Endothelial cell of umbilical vein (primary cell): ENCODE data around the gene GRM7. TPM values are rescaled to one million over a fixed set of nuclear protein-coding genes. Genes with fewer than 3 reads are reported as not detected.

Experiments used
- BruUV-seq: library from RNA; stranded (reverse); fragments of 400-500 nt; replicated peaks from 2 replicates; lab custom pipeline; 2021; lab: Mats Ljungman, UMichigan
- CTCF ChIA-PET: fragments of 300-600, 350-600 bp; sonication (Branson Sonifier 250); formaldehyde crosslinking; loops from one replicate; lab custom pipeline; 2021; ENCODE audit warnings: antibody characterized with exemption, inconsistent platforms; lab: Charles Lee
- POLR2A ChIA-PET: fragments of 300-600, 350-600 bp; sonication (Branson Sonifier 250); formaldehyde crosslinking; loops from one replicate; lab custom pipeline; 2021; ENCODE audit warnings: antibody characterized with exemption, inconsistent platforms; lab: Charles Lee
- DNase-seq: peaks from one replicate; pipeline ENCODE4 v3.0.0-alpha.2; 2011; ENCODE audit warnings: low read depth, low spot score
- FAIRE-seq: peaks from 2 replicates; lab custom pipeline; 2011; peaks lifted over from hg19 to GRCh38; lab: Jason Lieb, UNC
- H2AFZ ChIP-seq: 2 replicates; pipeline ENCODE4 v1.6.0; 2012; ENCODE audit warnings: low read depth, low read length, control low read depth, inconsistent platforms
- H3K27ac ChIP-seq: 2 replicates; pipeline ENCODE4 v1.5.1; 2011; ENCODE audit warnings: low read depth, mild to moderate bottlenecking, control low read depth, low read length, moderate library complexity; ENCODE audit not compliant: insufficient read depth
- H3K27me3 ChIP-seq, 2 experiments: 2 replicates each; pipeline versions ENCODE4 v1.6.0 to v1.6.1; 2011; ENCODE audit warnings: low read length in 2 of 2, mixed read lengths in 1 of 2; ENCODE audit not compliant: control insufficient read depth in 2 of 2, insufficient read depth in 2 of 2
- H3K36me3 ChIP-seq, 2 experiments: 2 replicates in 1 of 2; 3 replicates in 1 of 2; pipeline ENCODE4 v1.5.1; 2011; ENCODE audit warnings: low read length in 2 of 2, mild to moderate bottlenecking in 1 of 2, moderate library complexity in 1 of 2; ENCODE audit not compliant: control insufficient read depth in 2 of 2, insufficient read depth in 2 of 2; ENCODE audit errors: extremely low read depth in 1 of 2
- H3K4me1 ChIP-seq: 3 replicates; pipeline ENCODE4 v1.5.1; 2011; ENCODE audit warnings: mild to moderate bottlenecking, low read length; ENCODE audit not compliant: control insufficient read depth, insufficient read depth; ENCODE audit errors: extremely low read depth
- H3K4me2 ChIP-seq: 2 replicates; pipeline ENCODE4 v1.6.1; 2011; ENCODE audit warnings: low read length, control low read depth, mixed read lengths; ENCODE audit not compliant: insufficient read depth
- H3K4me3 ChIP-seq, 3 experiments: fragments of 200-600 bp in 1 of 3; sonication (generic), shearing (Covaris generic) in 1 of 3; replicated peaks in 1 of 3; 2 replicates each; pipeline ENCODE4 v1.5.1; 2011 to 2016; ENCODE audit warnings: control low read depth in 3 of 3, low read length in 3 of 3, mild to moderate bottlenecking in 2 of 3, inconsistent platforms in 1 of 3, low read depth in 1 of 3, moderate library complexity in 1 of 3; ENCODE audit not compliant: insufficient read depth in 1 of 3
- H3K79me2 ChIP-seq: 2 replicates; pipeline ENCODE4 v1.6.0; 2012; ENCODE audit warnings: low read length, inconsistent platforms; ENCODE audit not compliant: control insufficient read depth, insufficient read depth
- H3K9ac ChIP-seq: replicated peaks from 2 replicates; pipeline ENCODE3; 2011; ENCODE audit warnings: low read length, control low read depth; ENCODE audit not compliant: insufficient read depth; ENCODE audit errors: extremely low read depth
- H3K9me1 ChIP-seq: replicated peaks from 3 replicates; pipeline ENCODE4 v1.6.0; 2011; ENCODE audit warnings: mild to moderate bottlenecking, low read length; ENCODE audit not compliant: control insufficient read depth, insufficient read depth; ENCODE audit errors: extremely low read depth
- H3K9me3 ChIP-seq: replicated peaks from 2 replicates; pipeline ENCODE4 v1.5.1; 2012; ENCODE audit warnings: low read length, inconsistent platforms; ENCODE audit not compliant: control insufficient read depth, insufficient read depth
- H4K20me1 ChIP-seq: replicated peaks from 2 replicates; pipeline ENCODE3; 2011; ENCODE audit warnings: mild to moderate bottlenecking, low read length; ENCODE audit not compliant: control insufficient read depth, insufficient read depth; ENCODE audit errors: extremely low read depth
- CTCF ChIP-seq, 2 donors: IDR thresholded peaks; 1 replicate in 1 of 2; 2 replicates in 1 of 2; pipeline ENCODE4 v1.5.1; 2011; ENCODE audit warnings: low read length in 2 of 2, mild to moderate bottlenecking in 2 of 2, moderate library complexity in 2 of 2, control low read depth in 1 of 2, inconsistent platforms in 1 of 2, low read depth in 1 of 2; ENCODE audit not compliant: insufficient read depth in 1 of 2; ENCODE audit errors: extremely low read depth in 1 of 2
- EZH2 ChIP-seq: IDR thresholded peaks from 2 replicates; pipeline ENCODE4 v1.6.1; 2012; ENCODE audit warnings: borderline replicate concordance, low read depth, mild to moderate bottlenecking, moderate library complexity, low read length, inconsistent platforms; ENCODE audit not compliant: severe bottlenecking
- FOS ChIP-seq: IDR thresholded peaks from 2 replicates; pipeline ENCODE4 v1.6.1; 2011; ENCODE audit warnings: mild to moderate bottlenecking, low read length, moderate library complexity, borderline replicate concordance; ENCODE audit not compliant: insufficient read depth
- GATA2 ChIP-seq: IDR thresholded peaks from 2 replicates; pipeline ENCODE4 v1.7.0; 2011; ENCODE audit warnings: low read depth, mild to moderate bottlenecking, moderate library complexity, mixed read lengths, low read length; ENCODE audit not compliant: insufficient read length, insufficient read depth
- JUN ChIP-seq: IDR thresholded peaks from 2 replicates; pipeline ENCODE4 v1.6.1; 2011; ENCODE audit warnings: borderline replicate concordance, low read depth; ENCODE audit not compliant: insufficient read length, insufficient read depth
- MAX ChIP-seq: IDR thresholded peaks from 2 replicates; pipeline ENCODE4 v1.6.1; 2011; ENCODE audit not compliant: insufficient read depth, insufficient read length
- MYC ChIP-seq: IDR thresholded peaks from one replicate; pipeline ENCODE4 v1.6.1; 2011; ENCODE audit warnings: mild to moderate bottlenecking, low read depth, low read length
- POLR2A ChIP-seq: IDR thresholded peaks from 2 replicates; pipeline ENCODE4 v1.6.1; 2012; ENCODE audit warnings: low read depth, mild to moderate bottlenecking, control low read depth, low read length
- POLR2AphosphoS5 ChIP-seq: IDR thresholded peaks from 2 replicates; pipeline ENCODE4 v1.6.1; 2012; ENCODE audit warnings: low read depth, mild to moderate bottlenecking, control low read depth, low read length, moderate library complexity; ENCODE audit not compliant: insufficient read depth
- dilution Hi-C: fragments of 300-500 bp; cut with MboI; formaldehyde crosslinking; loops from one replicate; pipeline ENCODE4 v1.15.0; 2019; ENCODE audit warnings: low sequenced_read_pairs; ENCODE audit not compliant: extremely low pct_ligation_motif_present
- intact Hi-C: fragments of 100-400 bp; cut with micrococcal nuclease; formaldehyde crosslinking; loops from one replicate; pipeline ENCODE4 v1.10.0; 2022
- polyA plus RNA-seq, 4 experiments: library from polyadenylated mRNA; depleted of rRNA in 3 of 4; stranded (reverse) in 3 of 4; unstranded in 1 of 4; fragments of >200 nt; gene quantifications; 2 replicates each; pipeline versions ENCODE4 v1.2.1 to v1.2.3, GENCODE V29; 2011 to 2012; ENCODE audit warnings: missing spikeins in 1 of 4
- total RNA-seq: library from RNA; stranded (reverse); gene quantifications from 2 replicates; pipeline ENCODE4 v1.2.3, GENCODE V29; 2021

Gene GRM7
- total and polyA plus RNA-seq, 2 donors (not counting 3 experiments of a cell fraction or from before 2014, with no cell fraction given): 0.12 TPM; not detected in 1

- no peak overlapping the region for H3K4me2 ChIP-seq
- no peaks in the 10 kb centered on the region for H3K36me3 ChIP-seq
- no peaks in the 10 kb centered on the region for H4K20me1 ChIP-seq
- H3K79me2 ChIP-seq: no peaks in the 10 kb centered on the region
- no peak for DNase-seq
- ChIA-PET CTCF (interaction anchor here (1.4 kb wide), 1 partner anchor 16 kb away, joined by 4 read pairs; no protein-coding TSS in a partner anchor), POLR2A (no interaction called here)
- no TSS peak for BruUV-seq
- H3K4me3 ChIP-seq: no peak overlapping the region
- H3K9ac ChIP-seq: no peak overlapping the region
- H3K9me1 ChIP-seq: no peaks in the 10 kb centered on the region
- no peak for TF ChIP-seq EZH2
- TF ChIP-seq GATA2: no peak
- no peak for TF ChIP-seq FOS
- TF ChIP-seq MYC: no peak
- TF ChIP-seq CTCF (IDR thresholded peaks at IDR 0.05; ENCODE audit: extremely low read depth in 1 of 2, insufficient read depth in 1 of 2, low read depth in 1 of 2, low read length in 2 of 2): no peak
- TF ChIP-seq POLR2A: no peak
- TF ChIP-seq POLR2AphosphoS5: no peak
- no peak for TF ChIP-seq JUN
- no peak for TF ChIP-seq MAX
- no peak for FAIRE-seq
- no peaks in the 10 kb centered on the region for H3K27me3 ChIP-seq
- no peaks in the 10 kb centered on the region for H3K9me3 ChIP-seq
- dilution Hi-C loops (no loop called here), intact Hi-C loops (no loop called here)
- H3K27ac ChIP-seq: no peak overlapping the region
- peaks cover 3% of the 10 kb centered on the region for H3K4me1 ChIP-seq
- H2AFZ ChIP-seq: no peak overlapping the region
Observed at GRCh38 chr3:7700539-7700938, 839.6 kb downstream of the GRM7 start.
